Urinary bladder (tissue), 4 donors: ENCODE results near the gene DHCR24. TPM values are rescaled to one million over a fixed set of nuclear protein-coding genes. Genes with fewer than 3 reads are reported as not detected.

Experiments
- DNase-seq: peaks from one replicate; pipeline ENCODE4 v3.0.0-alpha.2; 2015; ENCODE audit errors: extremely low spot score
- H3K27ac ChIP-seq: one replicate; pipeline ENCODE4 v1.5.1; 2013; ENCODE audit warnings: low read depth, mild to moderate bottlenecking, moderate library complexity
- H3K36me3 ChIP-seq: one replicate; pipeline ENCODE4 v1.6.1; 2013; ENCODE audit warnings: mild to moderate bottlenecking, moderate library complexity; ENCODE audit not compliant: insufficient read depth
- H3K4me1 ChIP-seq: one replicate; pipeline ENCODE4 v1.6.1; 2013; ENCODE audit warnings: mild to moderate bottlenecking, moderate library complexity; ENCODE audit not compliant: insufficient read depth
- H3K4me3 ChIP-seq: one replicate; pipeline ENCODE4 v1.5.1; 2013; ENCODE audit warnings: low read depth, low read length
- WGBS: extraction: QIAGEN DNeasy Blood & Tissue Kit; methylation state at CpG from one replicate; pipeline ENCODE4 v1.1.7; 2013; 5-methylcytosine and 5-hydroxymethylcytosine counted together
- polyA plus RNA-seq: library from polyadenylated mRNA; stranded (reverse); fragments of 200-250 nt; gene quantifications from one replicate; pipeline ENCODE4 v1.2.3, GENCODE V29; 2013
- total RNA-seq: library from RNA; depleted of rRNA; stranded (reverse); fragments of >200 nt; gene quantifications from one replicate; pipeline ENCODE4 v1.2.3, GENCODE V29; 2014
- donor health status: healthy with polysubstance abuse.
- donor health status: healthy.

Gene DHCR24
- total and polyA plus RNA-seq, 2 donors = 22.6 to 23.4 TPM

- no peak overlapping the region for H3K4me3 ChIP-seq
- no peaks in the 10 kb centered on the region for H3K4me1 ChIP-seq
- no peaks in the 10 kb centered on the region for H3K36me3 ChIP-seq
- 63% methylated on average over 4 of the region's 4 CpGs for WGBS
- no peak for DNase-seq
- H3K27ac ChIP-seq = no peak overlapping the region
These were observed 19.9 kb downstream of the DHCR24 start for GRCh38 chr1:54866801-54867716.

GRCh38 chr1:54865238-54866073 lies 21.5 kb downstream of the DHCR24 start:
- no peaks in the 10 kb centered on the region for H3K36me3 ChIP-seq
- H3K4me1 ChIP-seq = no peaks in the 10 kb centered on the region
- 90% methylated on average over 17 of the region's 17 CpGs for WGBS
- no peak overlapping the region for H3K4me3 ChIP-seq
- no peak for DNase-seq
- H3K27ac ChIP-seq = no peak overlapping the region

GRCh38 chr1:54864460-54865208 lies 22.4 kb downstream of the DHCR24 start:
- no peak overlapping the region for H3K27ac ChIP-seq
- H3K4me1 ChIP-seq = no peaks in the 10 kb centered on the region
- WGBS = 89% methylated on average over 6 of the region's 6 CpGs
- H3K4me3 ChIP-seq = no peak overlapping the region
- no peak for DNase-seq
- no peaks in the 10 kb centered on the region for H3K36me3 ChIP-seq

- DNase-seq = no peak
These were observed 23.7 kb downstream of the DHCR24 start for GRCh38 chr1:54863267-54863665.

DNA sequence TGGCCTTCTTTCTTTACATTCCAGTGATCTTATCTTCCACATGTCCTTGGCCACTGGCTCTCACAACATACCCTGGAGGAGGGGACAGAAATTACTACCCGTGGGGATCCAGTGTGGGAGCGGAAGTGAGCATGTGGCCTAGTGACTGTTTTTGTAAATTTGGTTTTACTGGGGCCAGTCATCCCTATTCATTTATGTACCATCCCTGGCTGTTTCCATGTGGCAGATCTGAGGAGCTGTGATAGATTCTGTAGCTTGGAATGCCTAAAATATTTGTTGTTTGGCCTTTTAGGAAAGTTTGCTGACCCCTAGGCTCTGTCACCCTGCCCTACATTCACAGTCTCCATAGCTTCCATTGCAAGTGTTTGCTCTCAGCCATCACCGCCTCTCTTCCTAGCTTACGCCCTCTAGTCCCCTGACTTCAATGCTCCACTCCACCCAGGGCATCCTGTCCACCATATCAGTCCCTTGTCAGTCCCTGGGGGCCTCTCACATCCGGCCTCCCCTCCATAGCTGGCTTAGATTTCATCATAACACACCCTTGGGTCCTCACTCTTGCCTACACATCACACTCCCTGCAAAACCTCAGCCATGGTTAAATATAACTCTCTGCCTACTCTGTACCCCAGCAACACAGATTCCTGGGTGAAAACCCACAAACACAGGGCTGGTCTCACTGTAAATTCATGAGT lies 25.8 kb downstream of the DHCR24 start:
- no peak overlapping the region for H3K27ac ChIP-seq
- no peaks in the 10 kb centered on the region for H3K4me1 ChIP-seq
- 63% methylated on average over 5 of the region's 5 CpGs for whole genome bisulfite sequencing
- DNase-seq = no peak
- no peak overlapping the region for H3K4me3 ChIP-seq
- no peaks in the 10 kb centered on the region for H3K36me3 ChIP-seq

More at GRCh38 chr1:54863267-54863665, 23.7 kb downstream of the DHCR24 start:
- H3K4me1 ChIP-seq = no peaks in the 10 kb centered on the region
- WGBS = 91% methylated on average over 3 of the region's 3 CpGs
- H3K4me3 ChIP-seq = no peak overlapping the region
- H3K27ac ChIP-seq = no peak overlapping the region
- no peaks in the 10 kb centered on the region for H3K36me3 ChIP-seq

DNA sequence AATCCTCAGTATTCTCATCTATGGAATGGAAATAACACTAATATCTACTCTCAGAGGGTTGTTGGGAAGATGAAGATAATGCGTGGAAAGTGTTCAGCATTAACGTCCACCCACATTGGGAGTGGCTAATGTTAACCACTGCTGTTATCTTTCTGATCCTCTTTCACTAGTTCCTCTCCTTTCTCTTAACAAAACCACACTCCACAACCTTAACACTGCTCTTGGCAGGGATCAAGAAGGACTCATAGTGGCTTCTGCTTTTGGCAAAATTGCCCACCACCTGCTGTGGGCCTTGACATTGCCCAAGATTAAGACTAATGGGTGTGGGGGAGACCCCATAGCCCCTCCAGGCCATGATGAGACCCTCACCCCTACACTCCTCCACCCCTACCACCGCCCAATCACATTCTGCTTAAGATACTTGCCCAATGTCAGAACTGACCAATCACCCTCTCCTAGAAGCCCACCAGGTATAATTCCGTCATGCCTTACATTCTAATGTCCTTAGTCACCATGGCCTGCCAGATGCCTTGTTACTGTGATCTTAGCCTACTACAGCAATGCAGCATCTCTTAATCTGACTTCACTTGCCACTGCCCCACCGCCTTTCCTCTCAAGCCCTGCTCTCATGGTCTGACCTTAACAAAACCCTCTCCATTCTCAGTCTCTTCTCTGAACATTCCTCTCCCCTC lies 27.1 kb downstream of the DHCR24 start:
- no peak for DNase-seq
- H3K36me3 ChIP-seq = no peaks in the 10 kb centered on the region
- no peak overlapping the region for H3K4me3 ChIP-seq
- H3K27ac ChIP-seq = no peak overlapping the region
- WGBS = 89% methylated on average over 5 of the region's 5 CpGs
- H3K4me1 ChIP-seq = no peaks in the 10 kb centered on the region

- no peaks in the 10 kb centered on the region for H3K4me1 ChIP-seq
- no peaks in the 10 kb centered on the region for H3K36me3 ChIP-seq
- 83% methylated on average over 9 of the region's 9 CpGs for WGBS
- no peak for DNase-seq
- H3K27ac ChIP-seq = no peak overlapping the region
- H3K4me3 ChIP-seq = no peak overlapping the region
These were observed 29.0 kb downstream of the DHCR24 start for GRCh38 chr1:54857746-54858561.

DNA sequence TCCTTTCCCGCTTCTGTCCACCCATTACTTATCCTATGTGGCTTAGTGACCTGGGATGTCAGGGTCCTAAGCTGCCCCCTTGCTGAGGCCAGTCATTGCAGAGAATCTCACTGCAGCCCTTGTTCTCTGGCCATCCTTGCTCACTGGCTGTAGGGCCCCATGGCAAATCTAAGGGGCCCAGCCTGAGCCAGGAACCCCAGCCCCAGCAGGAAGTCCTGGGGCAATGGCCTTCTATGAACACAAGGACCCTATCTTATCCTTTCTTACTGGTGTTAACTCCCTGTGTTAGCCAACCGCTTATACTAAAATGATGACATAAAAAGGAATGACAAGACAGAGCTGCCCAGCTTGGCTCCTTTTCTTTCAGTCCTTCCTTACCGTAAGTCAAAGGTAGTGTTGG lies 29.9 kb downstream of the DHCR24 start:
- no peaks in the 10 kb centered on the region for H3K4me1 ChIP-seq
- WGBS = 86% methylated on average over 3 of the region's 3 CpGs
- H3K4me3 ChIP-seq = no peak overlapping the region
- DNase-seq = no peak
- H3K27ac ChIP-seq = no peak overlapping the region
- no peaks in the 10 kb centered on the region for H3K36me3 ChIP-seq

- WGBS = 87% methylated on average over 12 of the region's 12 CpGs
- H3K4me1 ChIP-seq = no peaks in the 10 kb centered on the region
- no peak overlapping the region for H3K27ac ChIP-seq
- H3K36me3 ChIP-seq = no peaks in the 10 kb centered on the region
- no peak for DNase-seq
- no peak overlapping the region for H3K4me3 ChIP-seq
These were observed 32.5 kb downstream of the DHCR24 start for GRCh38 chr1:54854381-54855020.

GRCh38 chr1:54853793-54854370 lies 33.1 kb downstream of the DHCR24 start:
- DNase-seq = no peak
- 95% methylated on average over 12 of the region's 12 CpGs for WGBS

DNA sequence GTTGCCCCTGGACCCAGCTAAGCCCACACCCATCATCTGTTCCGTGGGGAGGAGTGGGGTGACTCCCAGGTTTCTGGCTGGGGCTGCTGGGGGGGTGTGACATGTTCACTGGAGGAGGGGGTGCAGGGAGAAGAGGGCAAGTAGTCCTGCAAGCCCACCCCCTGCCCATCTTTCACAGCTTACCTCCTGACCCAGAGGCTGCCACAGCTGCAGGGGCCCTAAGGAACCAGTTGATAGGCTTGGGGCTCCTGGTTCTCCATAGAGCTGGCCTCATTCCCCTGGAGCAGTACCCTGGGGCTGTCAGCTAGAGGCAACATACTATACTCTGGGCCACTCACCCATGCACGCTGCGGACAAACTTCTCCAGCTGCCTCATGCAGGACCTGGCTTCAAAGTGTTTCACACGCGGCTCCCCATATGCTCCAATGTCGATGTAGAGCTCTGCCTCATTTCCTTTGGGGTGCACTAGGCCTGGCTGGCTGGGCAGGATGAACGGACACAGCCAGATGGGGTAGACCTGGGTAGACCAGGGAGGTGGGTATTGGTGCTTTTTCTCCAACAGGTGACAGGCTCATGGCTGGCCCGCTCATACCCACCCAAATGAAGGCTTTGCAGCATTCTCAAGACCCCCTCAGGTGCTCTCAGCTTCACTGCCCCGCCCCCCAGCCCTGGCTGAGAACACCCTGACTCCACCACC lies 33.8 kb downstream of the DHCR24 start:
- no peak overlapping the region for H3K4me3 ChIP-seq
- H3K4me1 ChIP-seq = no peaks in the 10 kb centered on the region
- 96% methylated on average over 9 of the region's 9 CpGs for WGBS
- DNase-seq = no peak
- H3K36me3 ChIP-seq = no peaks in the 10 kb centered on the region
- no peak overlapping the region for H3K27ac ChIP-seq

More at GRCh38 chr1:54853793-54854370, 33.1 kb downstream of the DHCR24 start:
- H3K4me1 ChIP-seq = no peaks in the 10 kb centered on the region
- H3K4me3 ChIP-seq = no peak overlapping the region
- H3K27ac ChIP-seq = no peak overlapping the region
- no peaks in the 10 kb centered on the region for H3K36me3 ChIP-seq
